Lung (tissue), 12 donors: Measurements from ENCODE around the gene FAM120C. TPM values are rescaled to one million over a fixed set of nuclear protein-coding genes. Genes with fewer than 3 reads are reported as not detected.

ENCODE experiments used
- ATAC-seq: fragments of 200-7000 bp; cut with Tn5 transposase; one replicate; pipeline ENCODE4 v1.9.1; 2020; ENCODE audit warnings: moderate number of reproducible peaks; ENCODE audit not compliant: insufficient read depth, low FRiP score
- DNase-seq, 3 donors: peaks; one replicate each; pipeline ENCODE4 v3.0.0-alpha.2; 2013 to 2017
- H3K27ac ChIP-seq, 2 donors: one replicate each; pipeline ENCODE4 v1.5.1; 2013; ENCODE audit warnings: mild to moderate bottlenecking in 2 of 2, moderate library complexity in 2 of 2, control low read depth in 1 of 2, inconsistent platforms in 1 of 2, low read depth in 1 of 2, low read length in 1 of 2
- H3K27me3 ChIP-seq, 3 donors: one replicate each; pipeline ENCODE4 v1.5.1; 2013; ENCODE audit warnings: low read length in 2 of 3; ENCODE audit not compliant: control insufficient read depth in 3 of 3, insufficient read depth in 3 of 3
- H3K36me3 ChIP-seq, 4 donors: one replicate each; pipeline ENCODE4 v1.5.1; 2013; ENCODE audit warnings: low read length in 4 of 4, mild to moderate bottlenecking in 1 of 4, moderate library complexity in 1 of 4; ENCODE audit not compliant: control insufficient read depth in 4 of 4, insufficient read depth in 4 of 4
- H3K4me1 ChIP-seq, 5 donors: one replicate each; pipeline ENCODE4 v1.5.1; 2013; ENCODE audit warnings: low read length in 5 of 5, mild to moderate bottlenecking in 2 of 5, moderate library complexity in 1 of 5; ENCODE audit not compliant: control insufficient read depth in 5 of 5, insufficient read depth in 5 of 5
- H3K4me3 ChIP-seq: one replicate; pipeline ENCODE4 v1.5.1; 2013; ENCODE audit warnings: mild to moderate bottlenecking, control low read depth, moderate library complexity
- H3K9ac ChIP-seq, 2 donors: one replicate each; pipeline ENCODE4 v1.5.1; 2013; ENCODE audit warnings: low read length in 2 of 2, control low read depth in 1 of 2; ENCODE audit not compliant: insufficient read depth in 1 of 2
- H3K9me3 ChIP-seq, 4 donors: one replicate each; pipeline ENCODE4 v1.5.1; 2013; ENCODE audit warnings: low read length in 3 of 4, mild to moderate bottlenecking in 1 of 4, moderate library complexity in 1 of 4; ENCODE audit not compliant: control insufficient read depth in 4 of 4, insufficient read depth in 3 of 4
- WGBS, 2 donors: extraction: QIAGEN DNeasy Blood & Tissue Kit; methylation state at CpG; one replicate each; pipeline ENCODE4 v1.1.7; 2013; 5-methylcytosine and 5-hydroxymethylcytosine counted together
- polyA plus RNA-seq, 2 donors: library from polyadenylated mRNA; stranded (reverse); fragments of 200-250 nt; gene quantifications; one replicate each; pipeline ENCODE4 v1.2.1, GENCODE V29; 2013
- total RNA-seq, 2 donors: library from RNA; depleted of rRNA in 1 of 2; stranded (reverse); fragments of >200 nt in 1 of 2; gene quantifications; one replicate each; pipeline ENCODE4 v1.2.1, GENCODE V29; 2014 to 2021
- TF ChIP-seq, protein P1 (sequence below): IDR thresholded peaks from 2 replicates; pipeline ENCODE4 v1.5.1; 2012; ENCODE audit warnings: mild to moderate bottlenecking; ENCODE audit errors: control extremely low read depth, extremely low read depth
- donor health status: control.
- donor health status: control.
- donor health status: Bipolar disorder and iron deficiency.
- donor health status: healthy.
- donor health status: DM: yes; HTN: yes; CAD: no.

FAM120C gene
- total and polyA plus RNA-seq, 4 donors = 1.7 to 14.4 (median 5.5) TPM

DNA sequence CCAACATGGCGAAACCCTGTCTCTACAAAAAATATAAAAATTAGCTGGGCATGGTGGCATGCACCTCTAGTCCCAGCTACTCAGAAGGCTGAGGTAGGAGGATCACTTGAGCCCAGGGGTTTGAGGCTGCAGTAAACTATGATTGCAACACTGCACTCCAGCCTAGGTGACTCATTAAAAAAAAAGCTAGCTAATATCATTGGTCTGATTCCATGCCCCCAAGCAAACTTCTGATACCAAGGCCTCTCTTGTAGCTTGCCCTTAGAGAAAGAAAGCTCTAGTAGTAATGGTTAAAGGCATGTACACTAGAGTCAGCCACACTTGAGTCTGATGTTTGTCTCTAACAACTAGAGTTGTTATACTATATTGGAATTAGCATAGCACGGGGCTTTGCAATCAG, 106.2 kb downstream of the FAM120C start:
- 81 to 100% methylated on average over 2 of the region's 2 CpGs for WGBS, 2 donors
- no peaks in the 10 kb centered on the region for H3K4me1 ChIP-seq
- no peak overlapping the region for H3K9ac ChIP-seq
- no peak overlapping the region for H3K27ac ChIP-seq
- TF ChIP-seq, protein P1, sequence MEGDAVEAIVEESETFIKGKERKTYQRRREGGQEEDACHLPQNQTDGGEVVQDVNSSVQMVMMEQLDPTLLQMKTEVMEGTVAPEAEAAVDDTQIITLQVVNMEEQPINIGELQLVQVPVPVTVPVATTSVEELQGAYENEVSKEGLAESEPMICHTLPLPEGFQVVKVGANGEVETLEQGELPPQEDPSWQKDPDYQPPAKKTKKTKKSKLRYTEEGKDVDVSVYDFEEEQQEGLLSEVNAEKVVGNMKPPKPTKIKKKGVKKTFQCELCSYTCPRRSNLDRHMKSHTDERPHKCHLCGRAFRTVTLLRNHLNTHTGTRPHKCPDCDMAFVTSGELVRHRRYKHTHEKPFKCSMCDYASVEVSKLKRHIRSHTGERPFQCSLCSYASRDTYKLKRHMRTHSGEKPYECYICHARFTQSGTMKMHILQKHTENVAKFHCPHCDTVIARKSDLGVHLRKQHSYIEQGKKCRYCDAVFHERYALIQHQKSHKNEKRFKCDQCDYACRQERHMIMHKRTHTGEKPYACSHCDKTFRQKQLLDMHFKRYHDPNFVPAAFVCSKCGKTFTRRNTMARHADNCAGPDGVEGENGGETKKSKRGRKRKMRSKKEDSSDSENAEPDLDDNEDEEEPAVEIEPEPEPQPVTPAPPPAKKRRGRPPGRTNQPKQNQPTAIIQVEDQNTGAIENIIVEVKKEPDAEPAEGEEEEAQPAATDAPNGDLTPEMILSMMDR = no peak
- peaks cover 0 to 2% (median 0%) of the 10 kb centered on the region in 4 donors for H3K36me3 ChIP-seq
- ATAC-seq = no peak
- no peak for DNase-seq
- H3K9me3 ChIP-seq = no peaks in the 10 kb centered on the region
- H3K4me3 ChIP-seq = no peak overlapping the region
- H3K27me3 ChIP-seq = no peaks in the 10 kb centered on the region

DNA sequence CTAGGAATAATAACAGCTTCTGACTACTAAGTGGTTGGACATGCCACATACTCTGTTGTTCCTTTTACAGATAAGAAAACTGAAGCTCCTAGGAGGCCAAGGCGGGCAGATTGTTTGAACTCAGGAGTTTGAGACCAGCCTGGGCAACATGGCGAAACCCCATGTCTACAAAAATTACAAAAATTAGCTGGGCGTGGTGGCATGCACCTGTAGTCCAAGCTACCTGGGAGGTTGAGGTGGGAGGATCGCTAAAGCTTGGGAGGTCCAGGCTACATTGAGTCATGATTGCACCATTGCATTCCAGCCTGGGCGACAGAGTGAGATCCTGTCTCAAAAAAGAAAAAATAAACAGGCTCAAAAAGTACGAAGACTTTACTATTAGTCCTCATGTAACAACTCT, 108.2 kb downstream of the FAM120C start:
- no peaks in the 10 kb centered on the region for H3K9me3 ChIP-seq
- TF ChIP-seq, protein P1 = no peak
- ATAC-seq = no peak
- H3K27ac ChIP-seq = no peak overlapping the region
- H3K4me1 ChIP-seq = no peaks in the 10 kb centered on the region
- no peak overlapping the region for H3K4me3 ChIP-seq
- no peak for DNase-seq
- WGBS, 2 donors = 91 to 99% methylated on average over 6 of the region's 6 CpGs
- no peak overlapping the region for H3K9ac ChIP-seq
- peaks cover 0 to 1% (median 0%) of the 10 kb centered on the region in 4 donors for H3K36me3 ChIP-seq
- H3K27me3 ChIP-seq = peaks cover 0 to 3% (median 0%) of the 10 kb centered on the region in 3 donors

DNA sequence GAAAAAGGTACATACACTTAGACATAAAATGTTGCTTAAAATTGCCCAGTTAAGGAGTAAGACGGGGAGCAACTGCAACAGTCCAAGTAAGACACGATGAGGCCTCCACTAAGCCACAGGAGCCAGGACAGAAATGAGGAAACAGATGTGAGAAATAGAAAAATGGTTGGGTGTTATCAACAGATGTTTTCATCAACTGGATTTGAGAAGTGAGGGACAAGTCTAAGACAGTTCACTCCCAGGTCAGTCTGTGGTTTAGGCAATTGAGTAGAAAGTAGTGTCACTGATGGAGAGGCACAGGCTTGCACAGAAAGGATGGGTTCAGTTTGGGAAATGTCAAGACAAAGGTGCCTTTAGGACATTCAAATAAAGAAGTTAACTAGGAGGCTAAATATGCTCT, 115.3 kb downstream of the FAM120C start:
- TF ChIP-seq, protein P1 = no peak
- Histone ChIP-seq H3K9ac (no peak overlapping the region), H3K27me3 (peaks cover 0 to 3% (median 0%) of the 10 kb centered on the region in 3 donors), H3K4me3 (no peak overlapping the region), H3K36me3 (no peaks in the 10 kb centered on the region), H3K27ac (no peak overlapping the region), H3K4me1 (no peaks in the 10 kb centered on the region), H3K9me3 (no peaks in the 10 kb centered on the region)
- 44 to 50% methylated on average over 2 of the region's 2 CpGs for WGBS, 2 donors
- no peak for ATAC-seq
- DNase-seq = no peak

DNA sequence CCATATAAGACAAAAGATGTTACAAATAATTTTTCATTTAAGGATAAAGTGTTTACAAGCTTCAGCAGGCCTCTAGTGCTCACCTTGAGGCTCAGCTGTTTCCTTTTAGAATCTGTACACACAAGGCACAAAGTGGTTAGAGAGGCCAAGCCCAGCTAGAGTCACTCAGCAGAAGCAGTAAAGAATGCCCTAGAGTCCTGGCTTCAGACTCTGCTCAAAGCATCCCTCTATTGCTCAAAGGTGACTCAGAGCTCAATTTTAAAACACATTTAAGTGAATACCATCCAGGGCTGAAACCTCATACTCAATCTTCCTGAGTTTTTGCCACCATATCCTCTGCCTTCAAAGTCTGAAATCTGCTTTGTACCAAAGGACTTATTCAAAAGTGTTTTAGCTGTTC, 116.2 kb downstream of the FAM120C start:
- H3K27me3 ChIP-seq = peaks cover 0 to 3% (median 0%) of the 10 kb centered on the region in 3 donors
- DNase-seq (no peak), ATAC-seq (no peak)
- H3K27ac ChIP-seq = no peak overlapping the region
- H3K9me3 ChIP-seq = no peaks in the 10 kb centered on the region
- no peaks in the 10 kb centered on the region for H3K4me1 ChIP-seq
- TF ChIP-seq, protein P1 = no peak
- no peak overlapping the region for H3K9ac ChIP-seq
- H3K4me3 ChIP-seq = no peak overlapping the region
- no peaks in the 10 kb centered on the region for H3K36me3 ChIP-seq
